ENCODE measurements around the gene PAWR.

DNA sequence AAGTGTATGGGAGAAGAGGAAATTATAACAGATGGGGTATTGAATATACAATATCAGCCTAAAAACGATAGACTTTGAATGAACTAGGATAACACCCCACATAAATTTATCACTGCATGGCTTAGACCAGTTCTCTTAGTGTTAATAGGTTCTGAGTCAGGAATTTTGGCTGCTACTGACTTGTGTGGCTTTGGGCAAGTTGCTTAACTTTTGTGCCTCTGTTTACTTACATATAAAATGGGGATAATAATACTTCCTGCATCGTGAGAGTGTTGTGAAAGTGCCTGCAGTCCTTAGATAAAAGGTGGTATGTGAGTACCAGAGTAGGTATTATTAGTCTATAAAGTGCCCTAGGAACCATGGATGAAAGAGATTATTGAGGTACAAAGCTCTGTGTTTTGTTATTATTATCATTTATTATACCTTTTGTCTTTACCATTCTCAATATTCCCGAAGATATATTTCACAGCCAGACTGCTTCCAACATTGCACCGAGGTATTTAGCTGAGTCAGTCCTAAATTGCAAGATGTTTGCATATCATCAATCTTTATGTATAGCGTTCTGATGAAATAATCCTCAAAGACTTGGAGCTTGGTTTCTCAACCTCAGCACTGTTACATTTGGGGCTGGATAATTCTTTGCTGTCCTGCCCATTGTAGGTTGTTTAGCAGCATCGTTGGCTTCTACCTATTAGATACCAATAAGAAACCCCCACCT is 2.3 kb upstream of the PAWR start:
- TF ChIP-seq ZSCAN20 (CRISPR knock-in tag; IDR thresholded peaks at IDR 0.05) (no peak), ELK1 (IDR thresholded peaks at IDR 0.05; ENCODE audit: low read depth, low read length) (no peak), CHD2 (IDR thresholded peaks at IDR 0.05; ENCODE audit: low read length, partially characterized antibody) (no peak), USF2 (IDR thresholded peaks at IDR 0.05) (no peak), POLR2A (IDR thresholded peaks at IDR 0.05; ENCODE audit: low read length) (no peak), HDAC2 (IDR thresholded peaks at IDR 0.05) (no peak), EP300 (IDR thresholded peaks at IDR 0.05) (no peak), RNF2 (IDR thresholded peaks at IDR 0.05; ENCODE audit: borderline replicate concordance, low read depth) (no peak)
- TF ChIP-seq, protein P1, sequence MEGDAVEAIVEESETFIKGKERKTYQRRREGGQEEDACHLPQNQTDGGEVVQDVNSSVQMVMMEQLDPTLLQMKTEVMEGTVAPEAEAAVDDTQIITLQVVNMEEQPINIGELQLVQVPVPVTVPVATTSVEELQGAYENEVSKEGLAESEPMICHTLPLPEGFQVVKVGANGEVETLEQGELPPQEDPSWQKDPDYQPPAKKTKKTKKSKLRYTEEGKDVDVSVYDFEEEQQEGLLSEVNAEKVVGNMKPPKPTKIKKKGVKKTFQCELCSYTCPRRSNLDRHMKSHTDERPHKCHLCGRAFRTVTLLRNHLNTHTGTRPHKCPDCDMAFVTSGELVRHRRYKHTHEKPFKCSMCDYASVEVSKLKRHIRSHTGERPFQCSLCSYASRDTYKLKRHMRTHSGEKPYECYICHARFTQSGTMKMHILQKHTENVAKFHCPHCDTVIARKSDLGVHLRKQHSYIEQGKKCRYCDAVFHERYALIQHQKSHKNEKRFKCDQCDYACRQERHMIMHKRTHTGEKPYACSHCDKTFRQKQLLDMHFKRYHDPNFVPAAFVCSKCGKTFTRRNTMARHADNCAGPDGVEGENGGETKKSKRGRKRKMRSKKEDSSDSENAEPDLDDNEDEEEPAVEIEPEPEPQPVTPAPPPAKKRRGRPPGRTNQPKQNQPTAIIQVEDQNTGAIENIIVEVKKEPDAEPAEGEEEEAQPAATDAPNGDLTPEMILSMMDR (IDR thresholded peaks at IDR 0.05) = no peak
- TF ChIP-seq, protein P2, sequence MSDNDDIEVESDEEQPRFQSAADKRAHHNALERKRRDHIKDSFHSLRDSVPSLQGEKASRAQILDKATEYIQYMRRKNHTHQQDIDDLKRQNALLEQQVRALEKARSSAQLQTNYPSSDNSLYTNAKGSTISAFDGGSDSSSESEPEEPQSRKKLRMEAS (IDR thresholded peaks at IDR 0.05) = no peak
